ENCODE results near the gene TRPT1. TPM values are rescaled to one million over a fixed set of nuclear protein-coding genes. Genes with fewer than 3 reads are reported as not detected.

Gene TRPT1
- total and polyA plus RNA-seq, 9 of the 15 experiments (the other 6 are each of a cell fraction or from before 2014, with no cell fraction given): 4.6 to 41.7 (median 23.1) TPM

DNA sequence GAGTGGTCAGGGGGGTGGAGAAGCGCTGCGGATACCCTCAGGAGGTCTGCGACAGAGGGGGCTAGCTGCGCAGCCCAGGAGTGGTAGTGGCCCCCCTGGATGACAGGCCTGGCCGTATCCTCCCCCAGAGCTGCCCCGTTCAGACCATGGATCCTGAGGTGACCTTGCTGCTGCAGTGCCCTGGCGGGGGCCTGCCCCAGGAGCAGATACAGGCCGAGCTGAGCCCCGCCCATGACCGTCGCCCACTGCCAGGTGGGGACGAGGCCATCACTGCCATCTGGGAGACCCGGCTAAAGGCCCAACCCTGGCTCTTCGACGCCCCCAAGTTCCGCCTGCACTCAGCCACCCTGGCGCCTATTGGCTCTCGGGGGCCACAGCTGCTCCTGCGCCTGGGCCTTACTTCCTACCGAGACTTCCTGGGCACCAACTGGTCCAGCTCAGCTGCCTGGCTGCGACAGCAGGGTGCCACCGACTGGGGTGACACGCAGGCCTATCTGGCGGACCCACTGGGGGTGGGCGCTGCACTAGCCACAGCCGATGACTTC is 593 bp upstream of the TRPT1 start (continued):
- TF ChIP-seq ZFP30 (CRISPR knock-in tag; IDR thresholded peaks at IDR 0.05; ENCODE audit: borderline replicate concordance) (no peak), MAZ (CRISPR knock-in tag; conservative IDR thresholded peaks at IDR 0.05 in 1 of 2, IDR thresholded peaks at IDR 0.05 in 1 of 2) (peak in 1 of 2 experiments; percentile 37; a peak in 3 of 4 replicates), DMBX1 (CRISPR knock-in tag; IDR thresholded peaks at IDR 0.05; ENCODE audit: borderline replicate concordance) (no peak), PHF20 (IDR thresholded peaks at IDR 0.05; ENCODE audit: partially characterized antibody) (peak; percentile 4), MTA3 (IDR thresholded peaks at IDR 0.05; ENCODE audit: borderline replicate concordance) (0 out of 2 replicates have a peak, but pooled peaks have one; percentile 14), ILK (tag; IDR thresholded peaks at IDR 0.05; ENCODE audit: borderline replicate concordance, low read depth) (no peak), L3MBTL2 (IDR thresholded peaks at IDR 0.05) (0 out of 2 replicates have a peak, but pooled peaks have one; percentile 49), ZNF146 (CRISPR knock-in tag; IDR thresholded peaks at IDR 0.05; ENCODE audit: unreplicated experiment) (no peak), ZNF77 (CRISPR knock-in tag; IDR thresholded peaks at IDR 0.05) (no peak), KLF10 (CRISPR knock-in tag; IDR thresholded peaks at IDR 0.05) (no peak), ZC3H11A (IDR thresholded peaks at IDR 0.05; ENCODE audit: low read depth, low read length) (no peak), CHD1 (IDR thresholded peaks at IDR 0.05; ENCODE audit: low read length) (no peak), ZNF175 (CRISPR knock-in tag; IDR thresholded peaks at IDR 0.05; ENCODE audit: low read depth) (no peak), FOXK1 (CRISPR knock-in tag; IDR thresholded peaks at IDR 0.05; ENCODE audit: borderline replicate concordance) (no peak), RCOR1 (IDR thresholded peaks at IDR 0.05; ENCODE audit: borderline replicate concordance in 1 of 2, low read depth in 2 of 2, low read length in 2 of 2) (no peak)
- TF ChIP-seq, protein P1, sequence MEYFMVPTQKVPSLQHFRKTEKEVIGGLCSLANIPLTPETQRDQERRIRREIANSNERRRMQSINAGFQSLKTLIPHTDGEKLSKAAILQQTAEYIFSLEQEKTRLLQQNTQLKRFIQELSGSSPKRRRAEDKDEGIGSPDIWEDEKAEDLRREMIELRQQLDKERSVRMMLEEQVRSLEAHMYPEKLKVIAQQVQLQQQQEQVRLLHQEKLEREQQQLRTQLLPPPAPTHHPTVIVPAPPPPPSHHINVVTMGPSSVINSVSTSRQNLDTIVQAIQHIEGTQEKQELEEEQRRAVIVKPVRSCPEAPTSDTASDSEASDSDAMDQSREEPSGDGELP (CRISPR knock-in tag; IDR thresholded peaks at IDR 0.05; ENCODE audit: borderline replicate concordance): peak; percentile 82
- TF ChIP-seq, protein P2, sequence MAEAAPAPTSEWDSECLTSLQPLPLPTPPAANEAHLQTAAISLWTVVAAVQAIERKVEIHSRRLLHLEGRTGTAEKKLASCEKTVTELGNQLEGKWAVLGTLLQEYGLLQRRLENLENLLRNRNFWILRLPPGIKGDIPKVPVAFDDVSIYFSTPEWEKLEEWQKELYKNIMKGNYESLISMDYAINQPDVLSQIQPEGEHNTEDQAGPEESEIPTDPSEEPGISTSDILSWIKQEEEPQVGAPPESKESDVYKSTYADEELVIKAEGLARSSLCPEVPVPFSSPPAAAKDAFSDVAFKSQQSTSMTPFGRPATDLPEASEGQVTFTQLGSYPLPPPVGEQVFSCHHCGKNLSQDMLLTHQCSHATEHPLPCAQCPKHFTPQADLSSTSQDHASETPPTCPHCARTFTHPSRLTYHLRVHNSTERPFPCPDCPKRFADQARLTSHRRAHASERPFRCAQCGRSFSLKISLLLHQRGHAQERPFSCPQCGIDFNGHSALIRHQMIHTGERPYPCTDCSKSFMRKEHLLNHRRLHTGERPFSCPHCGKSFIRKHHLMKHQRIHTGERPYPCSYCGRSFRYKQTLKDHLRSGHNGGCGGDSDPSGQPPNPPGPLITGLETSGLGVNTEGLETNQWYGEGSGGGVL (CRISPR knock-in tag; IDR thresholded peaks at IDR 0.05): no peak
- TF ChIP-seq, protein P3, sequence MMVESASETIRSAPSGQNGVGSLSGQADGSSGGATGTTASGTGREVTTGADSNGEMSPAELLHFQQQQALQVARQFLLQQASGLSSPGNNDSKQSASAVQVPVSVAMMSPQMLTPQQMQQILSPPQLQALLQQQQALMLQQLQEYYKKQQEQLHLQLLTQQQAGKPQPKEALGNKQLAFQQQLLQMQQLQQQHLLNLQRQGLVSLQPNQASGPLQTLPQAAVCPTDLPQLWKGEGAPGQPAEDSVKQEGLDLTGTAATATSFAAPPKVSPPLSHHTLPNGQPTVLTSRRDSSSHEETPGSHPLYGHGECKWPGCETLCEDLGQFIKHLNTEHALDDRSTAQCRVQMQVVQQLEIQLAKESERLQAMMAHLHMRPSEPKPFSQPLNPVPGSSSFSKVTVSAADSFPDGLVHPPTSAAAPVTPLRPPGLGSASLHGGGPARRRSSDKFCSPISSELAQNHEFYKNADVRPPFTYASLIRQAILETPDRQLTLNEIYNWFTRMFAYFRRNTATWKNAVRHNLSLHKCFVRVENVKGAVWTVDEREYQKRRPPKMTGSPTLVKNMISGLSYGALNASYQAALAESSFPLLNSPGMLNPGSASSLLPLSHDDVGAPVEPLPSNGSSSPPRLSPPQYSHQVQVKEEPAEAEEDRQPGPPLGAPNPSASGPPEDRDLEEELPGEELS (CRISPR knock-in tag; IDR thresholded peaks at IDR 0.05; ENCODE audit: borderline replicate concordance): 0 out of 2 replicates have a peak, but pooled peaks have one; percentile 16
- TF ChIP-seq, protein P4, sequence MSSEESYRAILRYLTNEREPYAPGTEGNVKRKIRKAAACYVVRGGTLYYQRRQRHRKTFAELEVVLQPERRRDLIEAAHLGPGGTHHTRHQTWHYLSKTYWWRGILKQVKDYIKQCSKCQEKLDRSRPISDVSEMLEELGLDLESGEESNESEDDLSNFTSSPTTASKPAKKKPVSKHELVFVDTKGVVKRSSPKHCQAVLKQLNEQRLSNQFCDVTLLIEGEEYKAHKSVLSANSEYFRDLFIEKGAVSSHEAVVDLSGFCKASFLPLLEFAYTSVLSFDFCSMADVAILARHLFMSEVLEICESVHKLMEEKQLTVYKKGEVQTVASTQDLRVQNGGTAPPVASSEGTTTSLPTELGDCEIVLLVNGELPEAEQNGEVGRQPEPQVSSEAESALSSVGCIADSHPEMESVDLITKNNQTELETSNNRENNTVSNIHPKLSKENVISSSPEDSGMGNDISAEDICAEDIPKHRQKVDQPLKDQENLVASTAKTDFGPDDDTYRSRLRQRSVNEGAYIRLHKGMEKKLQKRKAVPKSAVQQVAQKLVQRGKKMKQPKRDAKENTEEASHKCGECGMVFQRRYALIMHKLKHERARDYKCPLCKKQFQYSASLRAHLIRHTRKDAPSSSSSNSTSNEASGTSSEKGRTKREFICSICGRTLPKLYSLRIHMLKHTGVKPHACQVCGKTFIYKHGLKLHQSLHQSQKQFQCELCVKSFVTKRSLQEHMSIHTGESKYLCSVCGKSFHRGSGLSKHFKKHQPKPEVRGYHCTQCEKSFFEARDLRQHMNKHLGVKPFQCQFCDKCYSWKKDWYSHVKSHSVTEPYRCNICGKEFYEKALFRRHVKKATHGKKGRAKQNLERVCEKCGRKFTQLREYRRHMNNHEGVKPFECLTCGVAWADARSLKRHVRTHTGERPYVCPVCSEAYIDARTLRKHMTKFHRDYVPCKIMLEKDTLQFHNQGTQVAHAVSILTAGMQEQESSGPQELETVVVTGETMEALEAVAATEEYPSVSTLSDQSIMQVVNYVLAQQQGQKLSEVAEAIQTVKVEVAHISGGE (CRISPR knock-in tag; IDR thresholded peaks at IDR 0.05): no peak
